ENCODE data around the gene DCST1.

DCST1 gene

GRCh38 chr1:155052439-155053395, 19.1 kb downstream of the DCST1 start:
- no peak for DNase-seq (ENCODE audit: low read depth)

GRCh38 chr1:155053531-155054105, 20.0 kb downstream of the DCST1 start:
- no peak for DNase-seq (ENCODE audit: low read depth)

GRCh38 chr1:155057104-155057503, 23.5 kb downstream of the DCST1 start:
- no peak for DNase-seq (ENCODE audit: low read depth)

- no peak for DNase-seq (ENCODE audit: low read depth)
Observed at GRCh38 chr1:155057788-155058211, 24.2 kb downstream of the DCST1 start.

GRCh38 chr1:155060736-155061135, 27.1 kb downstream of the DCST1 start:
- DNase-seq (ENCODE audit: low read depth): no peak

GRCh38 chr1:155061381-155062150, 27.9 kb downstream of the DCST1 start:
- DNase-seq (ENCODE audit: low read depth): peak; percentile 70

GRCh38 chr1:155062151-155062686, 28.6 kb downstream of the DCST1 start:
- DNase-seq (ENCODE audit: low read depth): no peak

- DNase-seq (ENCODE audit: low read depth): no peak
Observed at GRCh38 chr1:155062702-155063411, 29.2 kb downstream of the DCST1 start.

GRCh38 chr1:155063550-155064110, 30.0 kb downstream of the DCST1 start, which contains the start of gene EFNA4:
EFNA4 (plus strand) TSS chr1:155063740; CDS start chr1:155063824, 84 bp downstream.
- no peak for DNase-seq (ENCODE audit: low read depth)

GRCh38 chr1:155064111-155064831, 30.6 kb downstream of the DCST1 start:
- no peak for DNase-seq (ENCODE audit: low read depth)

- no peak for DNase-seq (ENCODE audit: low read depth)
Observed at GRCh38 chr1:155064832-155065429, 31.3 kb downstream of the DCST1 start.

- DNase-seq (ENCODE audit: low read depth): no peak
Observed at GRCh38 chr1:155066777-155067176, 33.2 kb downstream of the DCST1 start.

GRCh38 chr1:155068599-155068998, 35.0 kb downstream of the DCST1 start:
- no peak for DNase-seq (ENCODE audit: low read depth)

- DNase-seq (ENCODE audit: low read depth): no peak
Observed at GRCh38 chr1:155069551-155070157, 36.0 kb downstream of the DCST1 start.

- no peak for DNase-seq (ENCODE audit: low read depth)
Observed at GRCh38 chr1:155070158-155070621, 36.6 kb downstream of the DCST1 start.

GRCh38 chr1:155070721-155071569, 37.3 kb downstream of the DCST1 start:
- no peak for DNase-seq (ENCODE audit: low read depth)

- no peak for DNase-seq (ENCODE audit: low read depth)
Observed at GRCh38 chr1:155071701-155072100, 38.1 kb downstream of the DCST1 start.

- DNase-seq (ENCODE audit: low read depth): no peak
Observed at GRCh38 chr1:155072531-155073289, 39.1 kb downstream of the DCST1 start.
